K562 (cell line): Measurements from ENCODE around the gene GSK3B. TPM values are rescaled to one million over a fixed set of nuclear protein-coding genes. Genes with fewer than 3 reads are reported as not detected.

ENCODE experiments used
- ATAC-seq: fragments of 200-7000 bp; cut with Tn5 transposase; 3 replicates; pipeline ENCODE4 v1.9.1; 2020; ENCODE audit warnings: moderate library complexity
- BruUV-seq: library from RNA; stranded (reverse); fragments of 400-500 nt; replicated peaks from 2 replicates; lab custom pipeline; 2021; lab: Mats Ljungman, UMichigan
- CTCF ChIA-PET: fragments of 300-600 bp; formaldehyde crosslinking; extraction: SDS; loops from one replicate; lab custom pipeline; 2021; ENCODE audit warnings: low intra/inter-chr PET ratio; lab: Yijun Ruan, JAX
- POLR2A ChIA-PET: fragments of 300-600, 350-650 bp; sonication (Branson Sonifier 250); formaldehyde crosslinking; extraction: SDS; loops from one replicate; lab custom pipeline; 2021; ENCODE audit warnings: antibody characterized with exemption, inconsistent platforms; lab: Yijun Ruan, JAX
- DNase-seq, 4 experiments: peaks; one replicate each; pipeline versions ENCODE4 v3.0.0 to v3.0.0-alpha.2; 2011 to 2018; ENCODE audit warnings: low spot score in 3 of 4, mixed read lengths in 3 of 4; ENCODE audit errors: extremely low read depth in 1 of 4
- FAIRE-seq: peaks from 2 replicates; lab custom pipeline; 2011; peaks lifted over from hg19 to GRCh38; lab: Jason Lieb, UNC
- H2AFZ ChIP-seq: 2 replicates; pipeline ENCODE4 v1.6.0; 2011; ENCODE audit warnings: low read depth, low read length, control low read depth, inconsistent platforms
- H3K27ac ChIP-seq: fragments of 200-600 bp; 3 replicates; pipeline ENCODE4 v1.8.0; 2011; ENCODE audit warnings: low read depth, mild to moderate bottlenecking, control low read depth, inconsistent platforms, low read length, moderate library complexity, mixed read lengths; ENCODE audit errors: extremely low read depth
- H3K27me3 ChIP-seq, 2 experiments: fragments of 300-600 bp in 1 of 2; 2 replicates in 1 of 2; 3 replicates in 1 of 2; pipeline versions ENCODE4 v1.6.0 to v1.8.0; 2011; ENCODE audit warnings: inconsistent platforms in 2 of 2, low read length in 2 of 2, mild to moderate bottlenecking in 1 of 2, mixed read lengths in 1 of 2, moderate library complexity in 1 of 2; ENCODE audit not compliant: control insufficient read depth in 2 of 2, insufficient read depth in 2 of 2
- H3K36me3 ChIP-seq: fragments of 300-600 bp; 3 replicates; pipeline ENCODE4 v1.8.0; 2011; ENCODE audit warnings: mild to moderate bottlenecking, low read length, inconsistent platforms; ENCODE audit not compliant: control insufficient read depth, insufficient read depth
- H3K4me1 ChIP-seq, 2 experiments: fragments of 200-600 bp in 1 of 2; replicated peaks in 1 of 2; 2 replicates in 1 of 2; 3 replicates in 1 of 2; pipeline versions ENCODE4 v1.5.1 to v1.8.0; 2011; ENCODE audit warnings: inconsistent platforms in 2 of 2, low read length in 2 of 2, mild to moderate bottlenecking in 1 of 2, mixed read lengths in 1 of 2, moderate library complexity in 1 of 2; ENCODE audit not compliant: control insufficient read depth in 2 of 2, insufficient read depth in 2 of 2
- H3K4me2 ChIP-seq: 2 replicates; pipeline ENCODE4 v1.6.1; 2011; ENCODE audit warnings: low read length, control low read depth, inconsistent platforms, mixed read lengths; ENCODE audit not compliant: insufficient read depth
- H3K4me3 ChIP-seq: fragments of 200-600 bp; sonication (generic), shearing (Covaris generic); 2 replicates; pipeline ENCODE4 v1.5.1; 2016; ENCODE audit warnings: control low read depth, inconsistent platforms
- H3K79me2 ChIP-seq: fragments of 200-600 bp; 3 replicates; pipeline ENCODE4 v1.8.0; 2011; ENCODE audit warnings: low read length, inconsistent platforms; ENCODE audit not compliant: control insufficient read depth, insufficient read depth
- H3K9ac ChIP-seq, 2 experiments: 2 replicates each; pipeline versions ENCODE4 v1.6.0 to v1.6.1; 2011; ENCODE audit warnings: low read depth in 2 of 2, low read length in 2 of 2, control low read depth in 1 of 2, inconsistent platforms in 1 of 2, mild to moderate bottlenecking in 1 of 2, mixed read lengths in 1 of 2; ENCODE audit not compliant: insufficient read depth in 1 of 2
- H3K9me1 ChIP-seq: one replicate; pipeline ENCODE4 v1.6.0; 2011; ENCODE audit warnings: inconsistent platforms, mild to moderate bottlenecking, low read length, moderate library complexity; ENCODE audit not compliant: control insufficient read depth, insufficient read depth
- H3K9me3 ChIP-seq: replicated peaks from 2 replicates; pipeline ENCODE4 v1.5.1; 2011; ENCODE audit warnings: low read depth, low read length, inconsistent platforms; ENCODE audit not compliant: control insufficient read depth, insufficient read depth
- H4K20me1 ChIP-seq: replicated peaks from 2 replicates; pipeline ENCODE4 v1.6.1; 2011; ENCODE audit warnings: low read length, inconsistent platforms, mixed read lengths; ENCODE audit not compliant: control insufficient read depth, insufficient read depth
- CBFA2T3 ChIP-seq: fragments of 450-650 bp; IDR thresholded peaks from 2 replicates; pipeline ENCODE4 v1.6.1; 2017
- CBX2 ChIP-seq: fragments of 200-600 bp; sonication (generic); IDR thresholded peaks from one replicate; pipeline ENCODE4 v1.6.1; 2012; ENCODE audit warnings: mild to moderate bottlenecking, low read length, inconsistent platforms; ENCODE audit not compliant: insufficient read depth, poor library complexity, severe bottlenecking
- CEBPG ChIP-seq, 3 experiments: fragments of 200-800 bp in 1 of 3; sonication (Bioruptor generic) in 1 of 3; sonication (generic) in 1 of 3; formaldehyde crosslinking in 1 of 3; IDR thresholded peaks in 2 of 3; conservative IDR thresholded peaks in 1 of 3; 2 replicates each; pipeline versions ENCODE4 v1.6.1 to v1.8.0; 2016 to 2022; ENCODE audit warnings: missing compliant biosample characterization in 2 of 3, missing genetic modification characterization in 2 of 3, mild to moderate bottlenecking in 1 of 3, missing genetic modification reagents in 1 of 3
- FOXM1 ChIP-seq, 2 experiments: fragments of 450-650 bp in 1 of 2; sonication (generic) in 1 of 2; formaldehyde crosslinking in 1 of 2; IDR thresholded peaks; 2 replicates each; pipeline versions ENCODE4 v1.6.1 to v1.9.0; 2017 to 2022; ENCODE audit warnings: low read depth in 2 of 2, mild to moderate bottlenecking in 2 of 2, missing genetic modification reagents in 1 of 2, moderate library complexity in 1 of 2
- HDAC3 ChIP-seq: fragments of 450-650 bp; IDR thresholded peaks from 2 replicates; pipeline ENCODE4 v1.6.1; 2018; ENCODE audit warnings: borderline replicate concordance, mild to moderate bottlenecking, moderate library complexity; ENCODE audit not compliant: partially characterized antibody
- HLTF ChIP-seq: fragments of 450-650 bp; IDR thresholded peaks from 2 replicates; pipeline ENCODE4 v1.6.1; 2016
- HMBOX1 ChIP-seq: sonication (generic); IDR thresholded peaks from 2 replicates; pipeline ENCODE4 v1.6.1; 2016
- KLF1 ChIP-seq: fragments of 450-650 bp; IDR thresholded peaks from 2 replicates; pipeline ENCODE4 v1.6.1; 2016; ENCODE audit warnings: missing genetic modification characterization, missing compliant biosample characterization
- MAZ ChIP-seq, 2 experiments: fragments of 450-650 bp in 1 of 2; sonication (generic) in 1 of 2; formaldehyde crosslinking; IDR thresholded peaks in 1 of 2; conservative IDR thresholded peaks in 1 of 2; 2 replicates each; pipeline versions ENCODE4 v1.4.0 to v1.5.0; 2020; ENCODE audit warnings: mild to moderate bottlenecking in 1 of 2, missing genetic modification reagents in 1 of 2
- PRDM10 ChIP-seq: fragments of 450-650 bp; IDR thresholded peaks from 2 replicates; pipeline ENCODE4 v1.6.1; 2018; ENCODE audit not compliant: partially characterized antibody
- RBM34 ChIP-seq: fragments of 200-400 bp; formaldehyde crosslinking; IDR thresholded peaks from 2 replicates; pipeline ENCODE4 v1.6.1; 2018; ENCODE audit warnings: low read length, borderline replicate concordance; ENCODE audit not compliant: insufficient read depth
- TBL1XR1 ChIP-seq, 2 experiments: IDR thresholded peaks; 2 replicates each; pipeline ENCODE4 v1.6.1; 2012; ENCODE audit warnings: improper control_type of control experiment in 2 of 2, low read length in 2 of 2, mild to moderate bottlenecking in 1 of 2
- TCF3 ChIP-seq: sonication (generic); formaldehyde crosslinking; IDR thresholded peaks from 2 replicates; pipeline ENCODE4 v1.4.0; 2020; ENCODE audit warnings: mild to moderate bottlenecking, missing genetic modification reagents
- TOE1 ChIP-seq, 2 experiments: fragments of 450-650 bp in 1 of 2; sonication (generic) in 1 of 2; formaldehyde crosslinking in 1 of 2; IDR thresholded peaks; 2 replicates each; pipeline versions ENCODE4 v1.7.1 to v1.8.0; 2016 to 2022; ENCODE audit warnings: borderline replicate concordance in 2 of 2, mild to moderate bottlenecking in 2 of 2, antibody characterized with exemption in 1 of 2, inconsistent platforms in 1 of 2, low read depth in 1 of 2, missing genetic modification reagents in 1 of 2, moderate library complexity in 1 of 2
- ZNF165 ChIP-seq: fragments of 250-450 bp; sonication (Bioruptor Pico); IDR thresholded peaks from 2 replicates; pipeline ENCODE4 v1.4.0; 2020; ENCODE audit warnings: borderline replicate concordance
- ZNF668 ChIP-seq: fragments of 250-450 bp; sonication (Bioruptor Pico); IDR thresholded peaks from 2 replicates; pipeline ENCODE4 v1.8.0; 2022; ENCODE audit warnings: mild to moderate bottlenecking, inconsistent platforms
- ZNF766 ChIP-seq: fragments of 200-800 bp; sonication (Bioruptor generic); conservative IDR thresholded peaks from 2 replicates; pipeline ENCODE4 v1.6.1; 2016; ENCODE audit warnings: missing genetic modification characterization, missing compliant biosample characterization
- WGBS: fragments of 100-300 bp; shearing (Covaris generic); methylation state at CpG from one replicate; pipeline ENCODE4 v1.1.6; 2016; ENCODE audit warnings: low coverage, mixed read lengths; ENCODE audit not compliant: insufficient coverage; ENCODE audit errors: missing lambda C conversion rate; 5-methylcytosine and 5-hydroxymethylcytosine counted together
- in situ Hi-C: fragments of 300-500 bp; cut with MboI; formaldehyde crosslinking; loops from 4 replicates; pipeline ENCODE4 v1.15.0; 2018; ENCODE audit warnings: inconsistent platforms, mixed read lengths
- intact Hi-C: fragments of 100-400 bp; cut with micrococcal nuclease; formaldehyde crosslinking; loops from 2 replicates; pipeline ENCODE4 v1.14.2; 2022
- polyA plus RNA-seq, 8 experiments: library from polyadenylated mRNA; depleted of rRNA in 4 of 8; stranded (reverse) in 5 of 8; unstranded in 3 of 8; fragments of >200 nt; fragmentation: Nextera tagmentation in 2 of 8; fragmentation: Illumina TruSeq in 1 of 8; extraction: Ambion mirVana in 2 of 8; extraction: Trizol in 1 of 8; gene quantifications; 2 replicates each; pipeline versions ENCODE4 v1.2.1 to v1.2.3, GENCODE V29; 2011 to 2014; ENCODE audit warnings: inconsistent platforms in 1 of 8, missing spikeins in 1 of 8
- total RNA-seq, 7 experiments: library from RNA; depleted of rRNA in 6 of 7; stranded (reverse); fragments of >200 nt in 6 of 7; fragmentation: Illumina TruSeq in 2 of 7; extraction: Trizol in 2 of 7; gene quantifications; 2 replicates each; pipeline versions ENCODE4 v1.2.1 to v1.2.3, GENCODE V29; 2011 to 2021; ENCODE audit warnings: low replicate concordance in 1 of 7

Gene GSK3B
- total and polyA plus RNA-seq, 9 of the 15 experiments (the other 6 are each of a cell fraction or from before 2014, with no cell fraction given), result 4.7 to 25.0 (median 18.7) TPM

DNA sequence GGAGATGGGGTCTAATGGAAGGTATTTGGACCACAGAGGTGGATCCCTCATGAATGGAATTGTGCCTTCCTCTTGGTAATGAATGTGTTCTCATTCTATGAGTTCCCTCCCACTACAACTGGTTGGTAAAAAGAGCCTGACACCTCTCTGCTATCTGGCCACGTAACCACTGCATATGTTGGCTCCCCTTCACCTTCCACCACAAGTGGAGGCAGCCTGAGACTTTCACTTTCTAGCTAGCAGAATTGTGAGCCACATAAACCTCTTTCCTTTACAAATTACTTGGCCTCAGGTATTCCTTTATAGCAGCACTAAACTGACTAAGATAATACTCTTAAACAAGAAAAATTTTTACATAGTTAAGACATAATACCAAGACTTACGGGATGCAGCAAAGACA, 157.0 kb downstream of the GSK3B start:
- Histone ChIP-seq H3K79me2 (peaks cover 14% of the 10 kb centered on the region), H2AFZ (no peak overlapping the region), H3K4me2 (no peak overlapping the region), H3K36me3 (no peaks in the 10 kb centered on the region), H3K9me3 (no peaks in the 10 kb centered on the region), H4K20me1 (peaks cover 5% of the 10 kb centered on the region; the same call in 1 of the 2 replicates), H3K4me3 (no peak overlapping the region), H3K27ac (no peak overlapping the region; the same call in 2 of the 3 replicates), H3K27me3 (no peaks in the 10 kb centered on the region), H3K9ac (no peak overlapping the region), H3K4me1 (peaks cover 0 to 3% of the 10 kb centered on the region in 2 experiments; a peak in 2 of 5 replicates), H3K9me1 (no peaks in the 10 kb centered on the region)
- DNase-seq (peak in 2 of 4 experiments; percentile 9 to 29), FAIRE-seq (peak; percentile 67), ATAC-seq (peak; percentile 83)
- CTCF ChIA-PET, result no interaction called here
- in situ Hi-C loops, result no loop called here
- intact Hi-C loops, result loop anchor here (10.0 kb wide), 1 partner anchor 158 kb away; the partner anchor contains the start of gene GSK3B
- BruUV-seq, result no TSS peak
- WGBS, result 65% methylated on average over 2 of the region's 2 CpGs
- POLR2A ChIA-PET, result no interaction called here
- TF ChIP-seq HDAC3 (no peak), TBL1XR1 (IDR thresholded peaks at IDR 0.05; ENCODE audit: low read length in 2 of 2) (no peak), CBFA2T3 (peak; percentile 9; the same call in 1 of the 2 replicates), KLF1 (no peak), MAZ (CRISPR knock-in tag; conservative IDR thresholded peaks at IDR 0.05 in 1 of 2, IDR thresholded peaks at IDR 0.05 in 1 of 2) (no peak), HLTF (no peak), ZNF165 (CRISPR knock-in tag) (no peak), HMBOX1 (0 out of 2 replicates have a peak, but pooled peaks have one; percentile 46), FOXM1 (IDR thresholded peaks at IDR 0.05; ENCODE audit: low read depth) (no peak), FOXM1 (CRISPR knock-in tag; IDR thresholded peaks at IDR 0.05; ENCODE audit: low read depth) (no peak), CBX2 (no peak), TCF3 (CRISPR knock-in tag) (peak; percentile 9; the same call in 1 of the 2 replicates), ZNF668 (CRISPR knock-in tag) (no peak), CEBPG (CRISPR knock-in tag; IDR thresholded peaks at IDR 0.05) (no peak), CEBPG (tag; conservative IDR thresholded peaks at IDR 0.05 in 1 of 2, IDR thresholded peaks at IDR 0.05 in 1 of 2) (no peak), PRDM10 (peak; percentile 16), ZNF766 (CRISPR knock-in tag) (no peak), RBM34 (no peak), TOE1 (IDR thresholded peaks at IDR 0.05; ENCODE audit: borderline replicate concordance) (no peak), TOE1 (CRISPR knock-in tag; IDR thresholded peaks at IDR 0.05; ENCODE audit: borderline replicate concordance, low read depth) (no peak)
